Measurements from ENCODE around the gene NRCAM. TPM values are rescaled to one million over a fixed set of nuclear protein-coding genes. Genes with fewer than 3 reads are reported as not detected.

Gene NRCAM
- total and polyA plus RNA-seq, 8 donors, result 10.6 to 36.7 (median 16.2) TPM

DNA sequence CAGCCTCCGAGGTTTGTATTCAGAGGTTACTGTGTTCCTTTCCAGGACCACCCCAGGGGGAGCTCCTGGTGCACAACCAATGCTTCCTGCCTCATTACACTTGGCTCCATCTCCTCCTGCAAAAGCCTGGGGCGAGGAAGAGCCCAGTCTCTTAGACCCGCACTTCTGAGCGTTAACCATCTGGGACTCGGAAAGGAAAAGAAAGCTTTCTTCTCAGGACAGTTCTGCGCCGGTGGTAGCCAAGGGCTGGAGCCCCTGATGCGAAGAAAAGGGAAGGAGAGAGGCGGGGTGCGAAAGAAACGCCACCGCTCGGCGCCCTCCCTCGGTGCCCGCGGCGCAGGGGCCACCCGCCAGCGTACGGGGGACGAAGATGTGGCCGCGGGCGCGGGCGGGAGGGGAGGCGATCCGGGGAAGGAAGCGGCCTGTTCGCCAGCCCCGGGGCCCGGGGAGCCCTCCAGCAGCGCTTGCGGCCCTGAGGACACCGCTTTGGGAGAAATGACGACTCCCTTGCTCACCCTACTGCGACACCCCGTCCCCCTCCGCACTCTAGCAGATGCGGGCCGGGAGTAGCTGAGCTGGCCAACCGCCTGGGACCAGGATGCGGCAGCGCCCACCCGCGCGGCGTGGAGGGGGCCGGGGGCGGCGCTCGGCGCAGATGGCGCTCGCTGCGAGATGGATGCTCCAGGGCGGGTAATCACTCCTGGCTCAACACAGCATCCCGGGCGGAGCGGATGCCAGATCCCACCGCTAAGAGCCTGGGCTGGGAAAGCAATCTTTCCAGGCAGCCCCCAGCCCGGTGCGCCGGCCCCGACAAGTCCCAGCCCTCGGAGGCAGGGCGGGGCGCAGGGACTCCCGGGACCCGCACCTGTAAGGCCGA is 1.3 kb downstream of the NRCAM start:
- Histone ChIP-seq H3K4me3 (peak overlapping the region; percentile 41 to 43), H3K36me3 (no peaks in the 10 kb centered on the region), H3K9me3 (no peaks in the 10 kb centered on the region), H3K4me1 (peaks cover 11 to 26% of the 10 kb centered on the region in 2 donors), H3K27ac (no peak overlapping the region), H3K27me3 (peaks cover 43 to 94% of the 10 kb centered on the region in 2 donors)
- ATAC-seq (peak; percentile 26), DNase-seq (peak in 2 of 4 donors; percentile 24 to 72)
- intact Hi-C loops (cut with DNase I), result no loop called here
- TF ChIP-seq, protein P1, sequence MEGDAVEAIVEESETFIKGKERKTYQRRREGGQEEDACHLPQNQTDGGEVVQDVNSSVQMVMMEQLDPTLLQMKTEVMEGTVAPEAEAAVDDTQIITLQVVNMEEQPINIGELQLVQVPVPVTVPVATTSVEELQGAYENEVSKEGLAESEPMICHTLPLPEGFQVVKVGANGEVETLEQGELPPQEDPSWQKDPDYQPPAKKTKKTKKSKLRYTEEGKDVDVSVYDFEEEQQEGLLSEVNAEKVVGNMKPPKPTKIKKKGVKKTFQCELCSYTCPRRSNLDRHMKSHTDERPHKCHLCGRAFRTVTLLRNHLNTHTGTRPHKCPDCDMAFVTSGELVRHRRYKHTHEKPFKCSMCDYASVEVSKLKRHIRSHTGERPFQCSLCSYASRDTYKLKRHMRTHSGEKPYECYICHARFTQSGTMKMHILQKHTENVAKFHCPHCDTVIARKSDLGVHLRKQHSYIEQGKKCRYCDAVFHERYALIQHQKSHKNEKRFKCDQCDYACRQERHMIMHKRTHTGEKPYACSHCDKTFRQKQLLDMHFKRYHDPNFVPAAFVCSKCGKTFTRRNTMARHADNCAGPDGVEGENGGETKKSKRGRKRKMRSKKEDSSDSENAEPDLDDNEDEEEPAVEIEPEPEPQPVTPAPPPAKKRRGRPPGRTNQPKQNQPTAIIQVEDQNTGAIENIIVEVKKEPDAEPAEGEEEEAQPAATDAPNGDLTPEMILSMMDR (IDR thresholded peaks at IDR 0.05), result no peak

DNA sequence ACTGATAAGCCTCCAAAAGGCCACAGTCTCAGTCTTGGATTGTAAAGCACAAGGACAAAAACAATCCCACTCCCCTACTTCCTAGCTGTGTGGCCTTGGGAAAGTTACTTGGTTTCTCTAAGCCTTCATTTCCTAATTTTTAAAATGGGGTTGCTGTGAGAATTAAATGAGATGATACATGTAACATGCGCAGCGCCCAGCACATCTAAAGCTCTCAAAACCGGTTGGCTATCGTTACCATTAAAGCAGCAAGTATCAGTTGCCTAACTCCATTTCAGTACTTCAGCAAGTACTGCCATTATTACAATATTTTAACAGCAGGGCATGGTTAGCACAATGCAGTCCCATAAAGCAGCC is 1.9 kb downstream of the NRCAM start:
- no peak for DNase-seq
- no peaks in the 10 kb centered on the region for H3K36me3 ChIP-seq
- peaks cover 43 to 89% of the 10 kb centered on the region in 2 donors for H3K27me3 ChIP-seq
- intact Hi-C loops (cut with DNase I), result no loop called here
- H3K9me3 ChIP-seq, result no peaks in the 10 kb centered on the region
- no peak overlapping the region for H3K27ac ChIP-seq
- H3K4me1 ChIP-seq, result peaks cover 11 to 26% of the 10 kb centered on the region in 2 donors
- TF ChIP-seq, protein P1 (IDR thresholded peaks at IDR 0.05), result no peak
- peak overlapping the region; percentile 41 to 43 for H3K4me3 ChIP-seq
- ATAC-seq, result no peak

DNA sequence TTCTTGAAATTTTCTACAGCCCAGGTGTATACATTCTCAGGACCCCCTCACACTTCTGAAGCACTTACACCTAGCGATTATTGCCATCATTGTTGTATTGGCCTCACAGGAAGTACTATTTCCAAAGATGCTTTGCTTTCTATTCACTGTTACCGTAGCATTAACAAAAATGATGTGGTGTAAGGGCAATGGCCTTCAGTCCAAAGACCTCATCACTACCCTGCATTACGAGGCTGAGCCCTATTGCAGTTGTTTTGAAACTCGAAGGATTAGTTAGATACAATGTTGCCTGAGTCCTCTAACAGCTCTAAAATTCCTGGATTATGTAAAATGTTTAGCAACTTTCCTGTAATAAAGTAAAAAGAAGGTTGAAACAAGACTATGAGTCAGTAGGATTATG is 2.9 kb downstream of the NRCAM start:
- no peak overlapping the region for H3K4me3 ChIP-seq
- H3K4me1 ChIP-seq, result peaks cover 11 to 26% of the 10 kb centered on the region in 2 donors
- no peak for DNase-seq
- H3K27me3 ChIP-seq, result peaks cover 38 to 79% of the 10 kb centered on the region in 2 donors
- H3K36me3 ChIP-seq, result no peaks in the 10 kb centered on the region
- H3K9me3 ChIP-seq, result no peaks in the 10 kb centered on the region
- no peak overlapping the region for H3K27ac ChIP-seq
- TF ChIP-seq, protein P1 (IDR thresholded peaks at IDR 0.05), result no peak
- intact Hi-C loops (cut with DNase I), result no loop called here
- no peak for ATAC-seq

DNA sequence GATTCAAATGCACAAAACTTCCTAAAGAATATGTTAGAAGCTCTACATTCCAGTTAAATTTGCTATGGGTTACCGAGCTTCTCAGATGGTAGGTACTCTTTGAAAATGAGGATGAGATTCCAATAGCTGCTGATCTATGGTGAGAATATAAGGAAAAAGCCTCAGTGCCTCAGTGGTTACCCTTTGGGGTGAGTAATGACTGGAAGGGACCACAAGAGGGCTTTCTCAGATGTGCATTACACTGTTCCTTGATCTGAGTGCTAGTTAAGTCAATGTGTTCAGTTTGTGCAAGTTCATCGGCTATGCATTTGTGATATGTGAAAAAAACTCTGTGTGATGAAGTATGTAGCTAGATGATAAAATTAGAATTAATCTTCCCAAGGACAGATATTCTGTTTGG is 3.5 kb downstream of the NRCAM start:
- peak; percentile 27 for ATAC-seq
- peaks cover 32 to 73% of the 10 kb centered on the region in 2 donors for H3K27me3 ChIP-seq
- TF ChIP-seq, protein P1 (IDR thresholded peaks at IDR 0.05), result peak; percentile 38 to 46
- no peaks in the 10 kb centered on the region for H3K36me3 ChIP-seq
- intact Hi-C loops (cut with DNase I), result no loop called here
- no peak for DNase-seq
- H3K27ac ChIP-seq, result no peak overlapping the region
- no peaks in the 10 kb centered on the region for H3K9me3 ChIP-seq
- peaks cover 11 to 26% of the 10 kb centered on the region in 2 donors for H3K4me1 ChIP-seq
- no peak overlapping the region for H3K4me3 ChIP-seq

DNA sequence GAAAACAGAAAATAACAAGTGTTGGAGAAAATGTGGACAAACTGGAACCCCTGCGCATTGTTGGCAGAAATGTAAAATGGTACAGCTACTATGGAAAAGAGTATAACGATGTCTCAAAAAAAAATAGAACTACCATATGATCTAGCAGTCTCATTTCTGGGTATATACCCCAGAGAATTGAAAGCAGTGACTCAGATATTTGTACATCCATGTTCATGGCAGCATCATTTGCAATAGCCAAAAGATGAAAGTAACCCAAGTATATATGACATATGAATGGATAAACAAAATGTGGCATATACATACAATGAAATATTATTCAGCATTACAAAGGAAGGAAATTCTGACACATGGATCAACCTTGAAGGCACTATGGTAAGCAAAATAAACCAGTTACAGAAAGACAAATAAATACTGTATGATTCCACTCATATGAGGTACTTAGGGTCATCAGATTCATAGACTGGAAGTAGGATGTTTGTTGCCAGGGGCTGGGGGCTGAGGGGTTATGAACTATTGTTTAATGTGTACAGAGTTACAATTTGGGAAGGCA is 4.9 kb downstream of the NRCAM start:
- Histone ChIP-seq H3K4me3 (no peak overlapping the region), H3K9me3 (no peaks in the 10 kb centered on the region), H3K36me3 (no peaks in the 10 kb centered on the region), H3K4me1 (peaks cover 11 to 21% of the 10 kb centered on the region in 2 donors), H3K27me3 (peaks cover 21 to 59% of the 10 kb centered on the region in 2 donors), H3K27ac (no peak overlapping the region)
- ATAC-seq (no peak), DNase-seq (no peak)
- intact Hi-C loops (cut with DNase I), result no loop called here
- TF ChIP-seq, protein P1 (IDR thresholded peaks at IDR 0.05), result no peak
